NCI-H128 (cell line): Measurements from ENCODE around the gene TTC9.
"Not testable (repeated sequence)": the region's sequence is repeated elsewhere in the genome, so short reads cannot be mapped to it uniquely, and the experiment has no call there.

Experiments used
- DNase-seq: peaks from one replicate; lab custom pipeline; 2025; ENCODE audit not compliant: unreplicated experiment; lab: John Stamatoyannopoulos, UW

TTC9 gene

DNA sequence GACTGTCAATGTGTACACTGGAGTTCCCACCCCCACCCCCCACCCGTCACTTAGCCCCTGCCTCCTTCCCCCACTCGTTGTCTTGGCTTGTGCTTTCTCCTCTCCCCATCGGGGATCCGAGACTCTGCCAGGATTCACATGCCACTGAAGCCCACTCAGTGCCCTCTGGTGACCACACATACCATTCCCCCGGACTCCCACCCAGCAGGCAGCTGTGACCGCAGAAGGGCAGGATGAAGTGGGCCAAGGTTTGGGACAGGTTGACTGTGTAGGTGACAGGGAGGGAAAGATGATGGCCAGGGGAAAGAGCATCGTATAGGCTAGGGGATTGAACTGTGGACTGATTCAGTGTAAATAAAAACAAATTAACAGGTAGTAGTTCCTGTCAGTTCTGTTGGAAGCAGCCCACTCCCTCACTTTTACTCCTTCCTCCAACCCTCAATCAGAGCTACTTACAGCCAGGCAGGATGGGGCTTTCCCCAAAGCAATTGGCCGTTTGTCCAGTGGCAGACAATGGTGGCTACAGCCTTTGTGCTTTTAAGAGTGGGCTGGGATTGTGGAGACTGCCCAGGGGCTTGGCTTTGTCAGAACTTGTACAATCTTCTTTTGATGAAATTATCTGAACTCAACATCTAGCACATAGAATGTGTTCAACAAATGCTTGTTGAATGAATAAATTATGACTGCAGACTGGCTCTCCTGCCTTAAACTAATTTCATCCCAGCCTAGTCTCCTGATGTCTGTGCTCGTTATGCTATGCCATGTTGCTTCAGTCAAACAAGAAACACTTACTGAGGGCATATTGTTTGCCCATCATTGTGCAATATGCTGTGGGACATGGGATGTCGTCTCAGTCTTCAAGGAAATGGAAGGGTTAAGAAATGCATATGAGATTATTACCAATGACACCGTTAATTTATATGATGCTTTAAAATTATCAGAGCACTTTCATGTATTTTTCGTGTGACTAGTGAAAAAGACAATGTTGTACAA is 30.2 kb downstream of the TTC9 start:
- DNase-seq, result no peak

DNA sequence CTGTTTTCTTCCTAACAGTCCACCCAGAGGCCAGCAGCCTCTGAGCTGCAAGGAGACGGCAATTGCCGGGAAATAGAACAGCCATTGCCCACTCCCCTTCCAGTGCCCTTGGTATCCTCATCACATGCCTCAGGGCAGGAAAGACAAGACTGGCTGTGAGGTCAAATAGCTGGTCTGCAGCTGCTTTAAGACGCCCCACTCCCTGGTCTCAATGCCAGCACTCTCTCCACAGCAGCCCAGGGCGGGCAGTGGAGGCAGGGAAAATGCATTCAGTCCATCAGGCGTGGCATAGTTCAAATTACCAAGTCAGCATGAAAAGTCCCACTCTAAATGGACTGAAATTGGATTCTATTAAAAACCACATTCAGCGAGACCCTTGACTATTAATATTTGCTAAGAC is 35.6 kb downstream of the TTC9 start:
- DNase-seq, result no peak

DNA sequence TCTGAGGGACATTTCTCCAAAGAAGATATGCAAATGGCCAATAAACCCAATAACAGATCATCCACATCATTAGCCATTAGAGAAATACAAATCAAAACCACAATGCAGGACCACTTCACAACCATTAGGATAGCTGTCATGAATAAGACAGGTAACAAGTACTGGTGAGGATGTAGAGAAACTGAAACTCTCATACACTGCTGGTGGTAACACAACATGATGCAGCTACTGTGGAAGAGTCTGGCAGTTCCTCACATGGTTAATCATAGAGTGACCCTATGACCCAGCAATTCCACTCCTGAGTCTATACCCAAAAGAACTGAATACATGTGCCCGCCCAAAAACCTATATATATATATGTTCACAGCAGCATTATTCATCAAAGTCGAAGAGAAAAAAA is 39.0 kb downstream of the TTC9 start:
- DNase-seq, result no peak

DNA sequence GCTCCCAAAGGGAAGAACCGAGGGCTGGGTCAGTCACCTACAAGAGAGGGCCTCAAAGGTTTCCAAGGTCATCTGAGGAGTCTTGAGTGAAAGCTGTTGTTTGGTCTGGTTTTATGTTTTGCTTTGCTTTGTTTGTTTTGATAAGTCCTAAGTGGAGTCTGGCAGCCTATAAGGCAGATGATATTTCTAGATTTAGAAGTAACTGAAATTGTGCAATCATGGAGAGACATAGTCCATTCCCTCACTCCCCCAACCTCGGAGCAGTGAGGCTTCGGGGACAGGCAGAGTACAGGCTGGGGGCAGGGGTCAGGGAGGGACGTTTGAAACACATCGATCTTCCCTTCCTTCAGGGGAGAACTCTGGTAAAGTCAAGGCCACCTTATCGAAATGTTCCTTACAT is 42.3 kb downstream of the TTC9 start:
- DNase-seq, result no peak

DNA sequence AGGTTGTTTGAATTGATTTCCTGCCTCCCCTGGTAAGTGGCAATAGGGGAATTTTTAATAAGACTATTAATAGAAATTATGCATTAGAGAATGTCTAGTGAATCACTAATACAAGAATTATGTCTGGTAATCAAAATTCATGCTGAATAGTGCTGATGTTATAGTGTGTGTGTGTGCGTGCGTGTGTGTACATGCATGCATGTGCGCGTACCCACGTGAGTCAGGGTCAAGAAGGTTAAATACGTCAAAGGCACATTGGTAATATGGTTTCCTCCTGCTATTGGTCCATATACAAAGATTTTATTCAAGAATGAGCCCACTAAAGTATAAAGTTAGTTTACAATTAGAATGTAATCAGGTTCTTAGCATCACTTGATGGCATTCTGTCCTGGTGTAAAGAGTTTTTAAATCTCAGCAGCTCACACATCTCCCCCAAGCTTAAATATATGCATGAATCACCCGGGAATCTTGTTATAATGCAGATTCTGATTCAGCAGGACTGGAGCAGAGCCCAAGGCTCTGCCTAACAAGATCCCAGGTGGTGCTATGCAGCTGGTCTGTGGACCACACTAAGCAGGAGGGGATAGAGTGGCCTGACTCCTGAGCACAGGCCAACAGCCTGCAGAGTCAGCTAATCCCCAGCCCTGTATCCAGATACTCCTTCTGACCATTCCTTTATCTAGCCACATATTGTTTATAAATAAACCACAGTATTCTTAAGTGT is 43.9 kb downstream of the TTC9 start:
- no peak for DNase-seq

DNA sequence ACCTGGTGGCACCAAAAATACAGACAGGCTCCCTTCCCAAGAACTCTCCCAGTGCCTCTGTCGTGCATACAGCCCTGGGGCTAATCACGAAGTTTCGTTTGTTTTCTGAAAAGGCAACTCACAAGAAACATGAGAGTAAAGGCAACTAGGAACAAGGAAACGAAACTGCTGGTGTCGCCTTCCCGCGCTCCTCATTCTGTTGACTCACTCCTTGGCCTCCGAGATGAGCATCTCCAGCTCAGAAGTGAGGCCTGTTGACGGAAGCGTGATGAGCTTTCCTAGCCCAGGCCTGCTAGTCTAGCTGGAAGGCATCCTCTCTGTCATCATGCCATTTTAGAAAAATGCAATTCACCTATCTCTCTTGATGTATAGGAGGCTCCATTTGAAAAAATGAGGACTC is 50.5 kb downstream of the TTC9 start:
- no peak for DNase-seq

DNA sequence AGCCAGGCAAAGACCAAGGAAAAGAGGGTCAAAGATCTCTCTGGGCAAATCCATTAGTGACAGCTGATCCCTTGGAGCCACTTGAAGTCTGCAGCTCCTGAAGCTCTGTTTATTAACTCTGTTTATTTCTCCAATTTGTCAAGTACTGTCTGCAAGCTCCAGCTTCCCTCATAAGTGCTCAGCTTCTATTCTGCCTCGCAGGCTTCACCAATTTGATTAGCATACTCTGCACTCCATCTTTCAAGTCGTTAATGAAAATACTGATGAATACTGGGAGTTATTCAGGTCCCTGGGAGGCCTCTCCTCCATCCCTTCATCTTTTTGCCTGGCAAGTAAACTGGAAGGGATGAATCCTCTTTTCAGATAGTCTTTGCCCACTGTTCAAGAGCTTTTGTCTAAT is 54.3 kb downstream of the TTC9 start:
- DNase-seq, result no peak

DNA sequence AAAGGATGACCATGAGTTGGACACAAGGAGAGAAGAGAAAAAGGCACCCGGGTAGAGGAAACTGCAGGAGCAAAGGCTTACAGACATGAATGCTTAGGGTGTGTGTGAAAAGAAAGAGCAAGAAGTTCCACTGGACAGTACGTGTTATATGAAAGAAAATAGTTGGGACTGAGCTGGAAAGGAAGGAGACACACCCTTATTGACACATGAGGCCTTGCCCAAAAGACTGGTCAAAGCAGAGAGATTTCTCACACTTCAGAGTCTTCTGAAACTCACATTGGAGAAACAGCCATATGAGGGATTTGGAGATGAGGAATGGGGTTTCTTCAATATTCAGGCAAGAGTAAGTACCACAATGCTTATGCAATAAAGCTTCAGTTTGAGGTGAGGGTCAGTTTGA is 56.0 kb downstream of the TTC9 start:
- no peak for DNase-seq

DNA sequence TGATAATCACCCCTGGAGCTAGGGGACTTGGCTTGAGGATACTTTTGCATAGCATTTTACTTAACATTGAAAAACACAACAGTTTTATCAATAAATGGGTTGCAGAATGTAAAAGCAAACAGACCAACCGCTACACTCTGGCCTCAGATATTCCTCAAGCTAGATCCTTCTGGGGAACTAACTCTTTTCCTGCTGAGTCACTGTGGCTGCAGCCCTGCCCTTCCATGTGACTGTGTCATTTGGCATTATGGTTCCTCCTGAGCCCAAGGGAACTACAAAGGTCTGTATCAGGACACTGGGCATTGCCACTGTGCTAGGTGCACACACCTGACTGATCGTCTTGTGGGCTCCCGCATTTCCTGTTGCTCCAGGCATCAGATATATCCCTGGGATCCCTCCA is 56.6 kb downstream of the TTC9 start:
- no peak for DNase-seq

DNA sequence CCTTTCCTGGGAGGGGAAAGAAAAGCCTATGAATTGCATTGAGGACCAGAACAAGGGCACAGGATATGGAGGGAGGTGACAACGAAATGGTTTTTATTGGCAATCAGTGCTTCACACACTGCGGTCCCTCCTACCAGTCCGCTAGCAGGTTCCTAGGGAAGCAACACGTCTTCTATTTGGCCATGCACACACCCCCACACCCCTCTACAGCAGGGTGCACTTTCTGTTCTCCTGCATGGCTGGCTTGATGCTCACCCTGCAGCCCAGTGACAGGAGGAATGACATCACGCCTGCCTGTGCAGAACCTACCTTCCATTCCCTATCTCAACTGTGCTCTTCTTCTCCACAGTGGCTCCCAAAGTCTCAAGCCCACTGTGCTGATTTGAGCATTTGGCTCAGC is 57.9 kb downstream of the TTC9 start:
- DNase-seq, result no peak

DNA sequence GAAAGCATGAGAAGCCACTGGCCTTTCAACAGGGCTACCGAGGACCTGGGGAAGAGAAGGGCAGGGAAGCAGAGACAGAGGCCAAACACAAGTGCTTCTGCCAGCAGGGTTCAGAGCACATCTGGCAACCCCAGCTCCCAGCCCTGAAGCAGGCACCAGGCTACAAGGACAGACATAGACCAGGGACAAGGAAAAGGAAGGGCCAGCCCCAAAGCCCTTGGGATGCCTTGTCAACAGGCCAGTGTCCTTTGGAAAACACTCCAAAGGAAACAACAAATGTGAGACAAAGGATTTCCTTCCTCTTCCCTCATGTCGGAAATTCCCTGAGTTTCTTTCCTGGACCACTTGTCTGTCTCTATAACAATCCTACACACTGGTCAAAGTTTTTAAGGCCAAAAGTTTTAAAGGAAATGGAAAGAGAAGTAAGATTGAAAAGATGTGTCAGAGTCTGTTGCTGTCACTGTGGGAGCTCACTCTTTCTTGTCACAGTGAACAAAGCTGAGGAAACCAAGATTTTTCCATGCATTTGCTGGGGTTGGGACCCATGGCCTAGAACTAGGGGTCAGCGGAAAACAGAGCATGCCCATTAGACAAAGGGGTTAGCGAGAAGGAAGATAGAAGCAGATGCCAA is 59.4 kb downstream of the TTC9 start:
- no peak for DNase-seq

DNA sequence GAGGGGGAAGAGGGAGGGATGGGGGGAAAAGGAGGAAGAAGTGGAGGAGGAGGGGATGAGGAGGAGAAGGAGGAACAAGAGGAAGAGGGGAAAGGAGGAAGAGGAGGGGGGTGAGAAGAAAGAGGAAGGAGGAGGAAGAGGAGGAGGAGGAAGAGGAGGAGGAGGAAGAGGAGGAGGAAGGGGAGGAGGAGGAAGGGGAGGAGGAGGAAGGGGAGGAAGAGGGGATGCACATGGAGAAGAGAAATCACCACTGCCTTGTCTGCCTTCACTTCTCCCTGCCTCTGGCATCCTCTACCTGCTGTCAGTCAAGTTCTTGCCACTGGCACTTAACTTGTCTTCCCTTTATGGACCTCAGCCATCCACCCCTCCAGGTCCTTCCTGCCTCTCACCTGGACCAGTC is 59.9 kb downstream of the TTC9 start:
- DNase-seq, result no peak

DNA sequence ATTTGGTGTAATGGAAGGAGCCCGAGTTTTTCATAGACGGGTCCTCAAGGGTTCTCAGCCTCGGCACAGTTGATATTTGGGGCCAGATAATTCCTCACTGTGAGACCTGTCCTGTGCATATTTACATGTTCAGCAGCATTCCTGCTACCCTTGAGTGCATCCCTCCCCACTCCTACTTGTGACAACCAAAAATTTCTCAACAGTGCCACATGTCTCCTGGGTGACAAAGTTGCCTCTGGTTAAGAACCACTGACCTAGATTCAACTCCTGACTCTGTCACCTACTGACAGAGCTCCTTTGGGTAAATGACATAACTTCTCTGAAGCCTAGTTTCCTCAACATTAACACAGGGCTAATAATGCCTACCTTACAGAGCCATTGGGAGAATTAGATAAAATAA is 60.4 kb downstream of the TTC9 start:
- DNase-seq, result no peak

DNA sequence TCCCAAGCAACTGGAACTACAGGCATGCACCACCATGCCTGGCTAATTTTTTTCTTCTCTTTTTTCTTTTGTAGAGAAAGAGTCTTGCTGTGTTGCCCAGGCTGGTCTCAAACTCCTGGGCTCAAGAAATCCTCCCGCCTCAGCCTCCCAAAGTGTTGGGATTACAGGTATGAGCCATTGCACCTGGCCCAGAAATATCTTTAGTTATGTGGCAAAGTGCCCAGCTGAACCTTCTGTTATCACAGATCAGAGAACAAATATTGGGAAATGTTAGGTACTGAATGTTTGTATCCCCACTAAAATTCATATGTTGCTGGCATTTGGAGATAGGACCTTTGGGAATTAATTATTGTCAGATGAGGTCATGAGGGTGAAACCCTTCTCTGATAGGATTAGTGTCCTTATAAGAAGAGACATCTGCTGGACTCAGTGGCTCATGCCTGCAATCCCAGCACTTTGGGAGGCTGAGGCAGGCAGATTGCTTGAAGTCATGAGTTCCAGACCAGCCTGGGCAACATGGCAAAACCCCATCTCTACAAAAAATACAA is 62.0 kb downstream of the TTC9 start:
- DNase-seq, result not testable (repeated sequence)

DNA sequence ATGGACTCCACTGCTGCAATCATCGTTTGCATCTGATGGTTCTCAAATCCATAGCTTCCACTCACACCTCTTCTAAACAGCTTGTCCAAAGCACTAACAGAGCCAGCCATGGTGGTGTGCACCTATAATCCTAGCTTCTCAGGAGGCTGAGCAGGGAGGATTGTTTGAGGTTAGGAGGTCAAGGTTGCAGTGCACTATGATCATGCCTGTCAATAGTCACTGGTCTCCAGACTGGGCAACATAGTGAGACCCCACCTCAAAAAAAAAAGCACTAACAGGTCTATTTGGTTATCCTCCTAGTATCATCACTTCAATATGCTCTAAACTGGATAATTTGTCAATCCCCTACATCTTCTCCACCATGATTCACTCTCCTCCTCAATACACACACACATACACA is 63.2 kb downstream of the TTC9 start:
- DNase-seq, result no peak

DNA sequence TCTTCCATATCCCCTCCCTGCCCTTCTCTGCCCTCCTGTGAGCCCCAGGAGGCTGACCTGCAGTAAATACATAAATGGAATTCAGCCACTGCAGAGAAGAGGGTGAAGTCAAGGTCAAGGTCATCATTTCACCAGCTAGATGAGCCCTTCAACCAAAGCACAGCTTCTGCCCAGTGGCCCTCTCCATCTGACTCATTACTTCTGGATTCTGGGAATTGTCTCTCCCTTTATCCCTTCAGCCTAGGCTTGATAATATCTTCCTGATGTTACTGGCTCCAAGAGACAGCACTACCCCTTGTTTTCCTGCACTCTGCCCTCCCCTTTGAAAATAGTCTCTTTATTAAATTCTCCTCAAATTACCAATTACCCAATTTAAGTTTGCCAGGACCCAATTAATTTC is 64.5 kb downstream of the TTC9 start:
- DNase-seq, result no peak

DNA sequence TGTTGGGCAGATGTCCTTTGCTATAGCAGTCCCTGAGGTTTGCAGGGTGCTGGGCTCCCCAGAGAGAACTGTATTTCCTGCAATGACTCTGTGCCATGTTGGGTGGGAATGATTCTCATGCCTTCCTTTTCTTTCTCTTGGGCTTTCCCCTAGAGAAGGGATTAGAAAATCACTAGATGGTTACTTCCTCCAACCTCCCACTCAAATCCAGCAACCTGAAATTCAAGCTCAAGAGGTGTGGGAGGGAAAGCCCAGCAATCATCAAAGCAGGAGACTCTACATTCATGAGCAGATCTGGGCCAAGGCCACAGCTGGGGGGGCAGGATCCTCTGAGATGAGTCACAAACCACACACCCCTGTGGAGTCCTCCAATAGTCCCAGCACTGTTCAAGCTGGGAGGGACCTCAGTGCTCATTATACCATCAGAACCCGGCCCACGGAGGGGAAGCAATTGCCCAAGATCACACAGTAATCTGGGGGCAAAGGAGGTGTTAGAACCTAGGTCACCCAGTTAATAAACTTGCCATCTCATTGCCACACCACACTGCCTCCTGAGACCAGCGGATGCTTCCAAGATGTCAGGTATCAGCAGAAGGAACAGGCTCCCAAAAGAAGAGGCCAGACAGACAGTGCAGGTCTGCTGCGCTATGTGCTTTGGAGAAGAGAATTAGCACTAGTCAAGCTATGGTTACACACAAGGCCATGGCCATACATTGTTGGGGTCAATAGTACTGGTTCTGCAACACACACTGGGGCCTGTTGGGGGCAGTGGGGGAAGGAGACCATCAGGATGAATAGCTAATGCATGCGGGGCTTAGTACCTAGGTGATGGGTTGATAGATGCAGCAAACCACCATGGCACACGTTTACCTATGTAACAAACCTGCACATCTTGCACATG is 65.7 kb downstream of the TTC9 start:
- no peak for DNase-seq

DNA sequence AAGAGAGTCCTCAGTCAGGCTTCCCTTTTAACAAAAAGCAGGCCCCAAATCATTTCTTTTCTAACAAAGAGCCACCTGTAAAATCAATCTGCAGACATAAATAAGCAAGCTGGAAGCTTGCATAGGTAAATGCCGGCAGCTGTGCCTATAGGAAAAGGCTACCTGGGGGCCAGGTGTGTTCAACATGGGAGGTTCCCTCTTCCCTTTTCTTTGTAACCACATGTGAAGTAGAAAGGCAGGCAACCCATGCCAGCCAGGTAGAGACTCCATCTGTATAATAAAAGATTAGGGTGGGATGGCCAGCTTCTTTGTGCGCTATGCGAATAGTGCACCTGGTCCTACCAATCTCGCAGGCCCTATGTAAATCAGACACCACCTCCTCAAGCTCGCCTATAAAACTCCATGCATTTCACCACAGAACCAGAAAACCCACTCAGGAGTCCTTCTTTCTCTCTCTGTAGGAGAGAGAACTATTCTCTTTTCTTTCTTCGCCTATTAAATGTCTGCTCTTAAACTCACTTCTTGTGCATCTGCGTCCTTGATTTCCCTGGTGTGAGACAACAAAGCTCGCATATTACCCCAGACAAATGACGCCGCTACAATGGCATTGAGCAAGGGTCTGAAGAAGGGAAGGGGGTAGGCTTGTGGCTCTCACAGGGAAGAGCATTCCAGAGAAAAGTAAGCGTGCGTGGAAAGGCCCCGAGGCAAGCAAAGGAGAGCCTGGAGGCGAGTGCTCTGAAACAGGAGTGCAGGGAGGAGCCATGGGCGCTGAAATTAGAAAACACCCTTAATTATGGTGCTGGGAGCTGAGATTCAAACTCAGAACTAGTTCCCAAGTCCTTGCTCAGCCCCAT is 67.2 kb downstream of the TTC9 start:
- DNase-seq, result no peak

DNA sequence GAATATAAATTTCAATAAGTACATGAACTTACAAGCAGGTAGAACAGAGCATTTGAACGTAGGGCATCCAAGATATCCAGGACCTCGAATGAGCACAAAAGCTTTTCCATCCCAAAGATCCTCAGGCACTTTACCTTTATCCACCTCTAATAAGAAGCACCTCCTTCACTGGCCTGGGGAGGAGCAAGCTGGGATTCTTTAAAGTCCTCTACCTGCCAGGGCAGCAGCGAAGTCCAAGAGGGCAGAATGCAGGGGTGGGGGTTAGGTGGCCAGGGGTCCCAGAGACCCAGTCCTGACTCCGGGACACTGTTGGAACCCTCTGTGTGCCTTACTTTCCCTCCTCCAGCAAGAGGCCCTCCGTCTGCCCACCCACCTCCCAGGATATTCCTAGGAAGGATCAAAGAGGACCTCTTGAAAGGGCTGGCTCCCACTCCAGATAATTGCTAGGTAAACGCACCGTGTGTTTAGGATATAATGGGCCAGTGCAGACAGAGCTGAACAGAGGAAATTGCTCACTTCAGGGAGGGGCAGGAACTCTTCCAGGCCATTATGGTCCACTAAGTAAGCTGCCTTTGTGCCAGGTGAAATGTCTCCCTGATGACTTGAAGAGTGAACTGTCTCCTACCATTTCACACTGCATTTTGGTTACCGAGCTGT is 68.1 kb downstream of the TTC9 start:
- DNase-seq, result peak; percentile 36
